HepG2 (cell line): Measurements from ENCODE around the gene CADM4.

Experiments used
- ISX ChIP-seq: sonication (generic); formaldehyde crosslinking; conservative IDR thresholded peaks from 2 replicates; pipeline ENCODE4 v1.5.0; 2020; ENCODE audit warnings: missing genetic modification reagents
- MTA1 ChIP-seq: sonication (generic); formaldehyde crosslinking; IDR thresholded peaks from 2 replicates; pipeline ENCODE4 v1.4.0; 2020; ENCODE audit warnings: missing genetic modification reagents, mild to moderate bottlenecking, borderline replicate concordance
- MTA3 ChIP-seq: sonication (generic); formaldehyde crosslinking; IDR thresholded peaks from 2 replicates; pipeline ENCODE4 v1.4.0; 2020; ENCODE audit warnings: missing genetic modification reagents
- POLR2A ChIP-seq, 2 experiments: IDR thresholded peaks; 2 replicates each; pipeline ENCODE4 v1.6.1; 2011; ENCODE audit warnings: low read depth in 2 of 2, low read length in 2 of 2, mild to moderate bottlenecking in 1 of 2, moderate library complexity in 1 of 2; ENCODE audit not compliant: insufficient read depth in 1 of 2
- ZNF235 ChIP-seq: sonication (generic); formaldehyde crosslinking; IDR thresholded peaks from 2 replicates; pipeline ENCODE4 v1.8.1; 2023; ENCODE audit warnings: mild to moderate bottlenecking, missing genetic modification reagents, borderline replicate concordance
- TF ChIP-seq, protein P1 (sequence below): sonication (generic); formaldehyde crosslinking; IDR thresholded peaks from 2 replicates; pipeline ENCODE4 v1.4.0; 2020; ENCODE audit warnings: mild to moderate bottlenecking, missing genetic modification reagents
- TF ChIP-seq, protein P2 (sequence below): sonication (generic); formaldehyde crosslinking; IDR thresholded peaks from 2 replicates; pipeline ENCODE4 v1.8.1; 2023; ENCODE audit warnings: mild to moderate bottlenecking, missing genetic modification reagents

DNA sequence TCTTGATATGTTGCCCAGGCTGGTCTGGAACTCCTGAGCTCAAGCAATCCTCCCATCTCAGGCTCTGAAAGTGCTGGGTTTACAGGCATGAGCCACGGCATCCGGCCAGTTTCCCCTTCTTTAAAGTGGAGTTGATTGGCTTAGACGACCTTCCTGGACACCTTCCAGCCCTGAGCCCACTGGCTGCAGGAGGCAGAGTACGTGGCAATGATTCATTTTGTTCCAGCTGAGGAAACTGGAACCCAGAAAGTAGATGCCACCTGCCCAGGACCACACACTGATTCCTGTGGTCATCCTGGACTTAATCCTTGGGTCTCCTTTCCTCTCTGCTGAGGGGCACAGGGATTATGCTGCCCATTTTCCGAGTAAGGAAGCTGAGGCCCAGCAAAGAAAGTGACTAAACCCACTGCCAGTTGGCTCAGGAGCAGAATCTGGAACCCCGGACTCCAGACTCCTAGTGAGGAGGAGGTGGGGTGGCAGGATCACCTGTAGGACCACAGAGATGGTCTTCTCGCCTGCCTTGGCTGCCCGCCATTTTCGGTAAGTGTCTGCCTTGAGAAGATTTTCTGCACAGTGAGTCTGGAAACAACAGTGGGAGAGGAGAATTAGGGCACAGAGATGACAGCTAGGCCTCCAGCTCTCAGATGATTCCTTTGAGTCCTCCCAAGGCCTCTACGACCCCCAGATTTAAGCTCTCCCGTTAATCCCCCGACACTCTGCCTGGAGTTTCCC lies 65.1 kb downstream of the CADM4 start:
- TF ChIP-seq ISX (CRISPR knock-in tag) (no peak), MTA1 (CRISPR knock-in tag) (no peak), ZNF235 (CRISPR knock-in tag) (no peak), MTA3 (CRISPR knock-in tag) (no peak), POLR2A (IDR thresholded peaks at IDR 0.05; ENCODE audit: insufficient read depth in 1 of 2, low read depth in 2 of 2, low read length in 2 of 2) (no peak)
- TF ChIP-seq, protein P1, sequence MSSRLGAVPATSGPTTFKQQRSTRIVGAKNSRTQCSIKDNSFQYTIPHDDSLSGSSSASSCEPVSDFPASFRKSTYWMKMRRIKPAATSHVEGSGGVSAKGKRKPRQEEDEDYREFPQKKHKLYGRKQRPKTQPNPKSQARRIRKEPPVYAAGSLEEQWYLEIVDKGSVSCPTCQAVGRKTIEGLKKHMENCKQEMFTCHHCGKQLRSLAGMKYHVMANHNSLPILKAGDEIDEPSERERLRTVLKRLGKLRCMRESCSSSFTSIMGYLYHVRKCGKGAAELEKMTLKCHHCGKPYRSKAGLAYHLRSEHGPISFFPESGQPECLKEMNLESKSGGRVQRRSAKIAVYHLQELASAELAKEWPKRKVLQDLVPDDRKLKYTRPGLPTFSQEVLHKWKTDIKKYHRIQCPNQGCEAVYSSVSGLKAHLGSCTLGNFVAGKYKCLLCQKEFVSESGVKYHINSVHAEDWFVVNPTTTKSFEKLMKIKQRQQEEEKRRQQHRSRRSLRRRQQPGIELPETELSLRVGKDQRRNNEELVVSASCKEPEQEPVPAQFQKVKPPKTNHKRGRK (CRISPR knock-in tag): no peak
- TF ChIP-seq, protein P2, sequence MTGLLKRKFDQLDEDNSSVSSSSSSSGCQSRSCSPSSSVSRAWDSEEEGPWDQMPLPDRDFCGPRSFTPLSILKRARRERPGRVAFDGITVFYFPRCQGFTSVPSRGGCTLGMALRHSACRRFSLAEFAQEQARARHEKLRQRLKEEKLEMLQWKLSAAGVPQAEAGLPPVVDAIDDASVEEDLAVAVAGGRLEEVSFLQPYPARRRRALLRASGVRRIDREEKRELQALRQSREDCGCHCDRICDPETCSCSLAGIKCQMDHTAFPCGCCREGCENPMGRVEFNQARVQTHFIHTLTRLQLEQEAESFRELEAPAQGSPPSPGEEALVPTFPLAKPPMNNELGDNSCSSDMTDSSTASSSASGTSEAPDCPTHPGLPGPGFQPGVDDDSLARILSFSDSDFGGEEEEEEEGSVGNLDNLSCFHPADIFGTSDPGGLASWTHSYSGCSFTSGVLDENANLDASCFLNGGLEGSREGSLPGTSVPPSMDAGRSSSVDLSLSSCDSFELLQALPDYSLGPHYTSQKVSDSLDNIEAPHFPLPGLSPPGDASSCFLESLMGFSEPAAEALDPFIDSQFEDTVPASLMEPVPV (CRISPR knock-in tag): no peak
